Left ventricle myocardium inferior (tissue), 1 donor: ENCODE results near the gene SPPL2B. TPM values are rescaled to one million over a fixed set of nuclear protein-coding genes. Genes with fewer than 3 reads are reported as not detected.

Source experiments
- DNase-seq: peaks from one replicate; pipeline ENCODE4 v3.0.0-alpha.2; 2020
- H3K27ac ChIP-seq: fragments of 200-600 bp; replicated peaks from 2 replicates; pipeline ENCODE4 v1.8.0; 2021
- H3K27me3 ChIP-seq: fragments of 200-600 bp; 2 replicates; pipeline ENCODE4 v1.8.0; 2021; ENCODE audit warnings: low read depth
- H3K36me3 ChIP-seq: fragments of 200-600 bp; 2 replicates; pipeline ENCODE4 v1.8.0; 2021
- H3K4me1 ChIP-seq: fragments of 200-600 bp; 2 replicates; pipeline ENCODE4 v1.8.0; 2021
- H3K4me3 ChIP-seq: fragments of 200-600 bp; 2 replicates; pipeline ENCODE4 v1.8.0; 2021; ENCODE audit warnings: mild to moderate bottlenecking, moderate library complexity
- H3K9me3 ChIP-seq: fragments of 200-600 bp; replicated peaks from 2 replicates; pipeline ENCODE4 v1.8.0; 2021
- CTCF ChIP-seq: fragments of 200-600 bp; IDR thresholded peaks from 2 replicates; pipeline ENCODE4 v1.8.0; 2021; ENCODE audit warnings: antibody characterized with exemption, mild to moderate bottlenecking, borderline replicate concordance
- intact Hi-C: fragments of 100-400 bp; cut with micrococcal nuclease; formaldehyde crosslinking; loops from one replicate; pipeline ENCODE4 v1.11.0; 2022
- total RNA-seq: library from RNA; stranded (reverse); fragmentation: NEBNext Ultra II Directional; extraction: Animal tissue kit (Norgen Biotek cat#: 25700); gene quantifications from one replicate; pipeline ENCODE4 v1.2.1, GENCODE V29; 2021
- donor health status: DM: no; HTN: yes; CAD: no; lungs with severe emphysema.

SPPL2B gene
- total RNA-seq, 1 donor from 2014 or later: 26.2 TPM

- no peak for TF ChIP-seq CTCF
- Histone ChIP-seq H3K27me3 (peaks cover 3% of the 10 kb centered on the region), H3K4me3 (no peak overlapping the region), H3K4me1 (peaks cover 17% of the 10 kb centered on the region), H3K27ac (no peak overlapping the region), H3K36me3 (peaks cover 12% of the 10 kb centered on the region), H3K9me3 (peaks cover 14% of the 10 kb centered on the region)
- DNase-seq: no peak
- intact Hi-C loops: no loop called here
These were observed 9.6 kb upstream of the SPPL2B start for GRCh38 chr19:2318923-2319322.

- Histone ChIP-seq H3K9me3 (peaks cover 12% of the 10 kb centered on the region), H3K4me1 (peaks cover 17% of the 10 kb centered on the region), H3K27me3 (no peaks in the 10 kb centered on the region), H3K27ac (no peak overlapping the region), H3K36me3 (peaks cover 16% of the 10 kb centered on the region), H3K4me3 (no peak overlapping the region)
- intact Hi-C loops: no loop called here
- no peak for TF ChIP-seq CTCF
- DNase-seq: no peak
These were observed 8.9 kb upstream of the SPPL2B start for GRCh38 chr19:2319551-2319950.

- H3K27ac ChIP-seq: no peak overlapping the region
- DNase-seq: no peak
- H3K4me1 ChIP-seq: peaks cover 17% of the 10 kb centered on the region
- no peaks in the 10 kb centered on the region for H3K27me3 ChIP-seq
- H3K9me3 ChIP-seq: peaks cover 7% of the 10 kb centered on the region
- intact Hi-C loops: no loop called here
- no peak for TF ChIP-seq CTCF
- peaks cover 16% of the 10 kb centered on the region for H3K36me3 ChIP-seq
- H3K4me3 ChIP-seq: no peak overlapping the region
These were observed 8.4 kb upstream of the SPPL2B start for GRCh38 chr19:2320049-2320448.

GRCh38 chr19:2320939-2321338 lies 7.5 kb upstream of the SPPL2B start:
- no peaks in the 10 kb centered on the region for H3K9me3 ChIP-seq
- H3K4me3 ChIP-seq: no peak overlapping the region
- H3K27ac ChIP-seq: no peak overlapping the region
- no peak for DNase-seq
- H3K27me3 ChIP-seq: no peaks in the 10 kb centered on the region
- H3K36me3 ChIP-seq: peaks cover 22% of the 10 kb centered on the region
- peaks cover 14% of the 10 kb centered on the region for H3K4me1 ChIP-seq
- no peak for TF ChIP-seq CTCF
- intact Hi-C loops: no loop called here

GRCh38 chr19:2321565-2322283 lies 6.8 kb upstream of the SPPL2B start:
- no peak overlapping the region for H3K27ac ChIP-seq
- H3K4me3 ChIP-seq: no peak overlapping the region
- no peaks in the 10 kb centered on the region for H3K27me3 ChIP-seq
- intact Hi-C loops: no loop called here
- DNase-seq: no peak
- no peak for TF ChIP-seq CTCF
- peaks cover 15% of the 10 kb centered on the region for H3K4me1 ChIP-seq
- no peaks in the 10 kb centered on the region for H3K9me3 ChIP-seq
- peaks cover 23% of the 10 kb centered on the region for H3K36me3 ChIP-seq
